IMR-90 (cell line): Measurements from ENCODE around the gene RIF1. TPM values are rescaled to one million over a fixed set of nuclear protein-coding genes. Genes with fewer than 3 reads are reported as not detected.

Source experiments
- ATAC-seq: fragments of 200-7000 bp; cut with Tn5 transposase; 2 replicates; pipeline ENCODE4 v1.9.1; 2020; ENCODE audit warnings: low read depth, mild to moderate bottlenecking, moderate library complexity
- BruUV-seq: library from RNA; stranded (reverse); fragments of 400-500 nt; replicated peaks from 2 replicates; lab custom pipeline; 2021; lab: Mats Ljungman, UMichigan
- CTCF ChIA-PET: fragments of 300-600 bp; formaldehyde crosslinking; extraction: SDS; loops from one replicate; lab custom pipeline; 2021; ENCODE audit warnings: antibody characterized with exemption; lab: Yijun Ruan, JAX
- POLR2A ChIA-PET: fragments of 300-600 bp; sonication (Branson Sonifier 250); formaldehyde crosslinking; loops from one replicate; lab custom pipeline; 2022; ENCODE audit warnings: antibody characterized with exemption; ENCODE audit not compliant: unreplicated experiment; lab: Charles Lee
- DNase-seq: peaks from one replicate; pipeline ENCODE4 v3.0.0; 2013
- H2AFZ ChIP-seq: replicated peaks from 2 replicates; pipeline ENCODE3; 2013; ENCODE audit warnings: low read length, mild to moderate bottlenecking; ENCODE audit not compliant: poor library complexity
- H2AK5ac ChIP-seq: 2 replicates; pipeline ENCODE4 v1.6.1; 2013; ENCODE audit warnings: low read depth, low read length, inconsistent platforms
- H2AK9ac ChIP-seq: replicated peaks from 2 replicates; pipeline ENCODE3; 2013; ENCODE audit warnings: mild to moderate bottlenecking, low read depth, low read length, moderate library complexity; ENCODE audit not compliant: poor library complexity
- H2BK120ac ChIP-seq: 2 replicates; pipeline ENCODE4 v1.6.1; 2013; ENCODE audit warnings: low read depth, low read length, inconsistent platforms
- H2BK15ac ChIP-seq: 3 replicates; pipeline ENCODE4 v1.6.1; 2013; ENCODE audit warnings: low read depth, low read length, inconsistent platforms
- H2BK20ac ChIP-seq: 2 replicates; pipeline ENCODE4 v1.6.1; 2013; ENCODE audit warnings: low read depth, mild to moderate bottlenecking, inconsistent platforms, low read length, moderate library complexity
- H2BK5ac ChIP-seq: 2 replicates; pipeline ENCODE4 v1.6.1; 2013; ENCODE audit warnings: mild to moderate bottlenecking, low read depth, low read length, inconsistent platforms; ENCODE audit not compliant: poor library complexity, severe bottlenecking
- H3K14ac ChIP-seq: replicated peaks from 2 replicates; pipeline ENCODE4 v1.6.1; 2013; ENCODE audit warnings: low read depth, low read length, inconsistent platforms
- H3K18ac ChIP-seq: 2 replicates; pipeline ENCODE4 v1.6.1; 2013; ENCODE audit warnings: low read depth, low read length, control low read depth
- H3K23ac ChIP-seq: 2 replicates; pipeline ENCODE4 v1.6.1; 2013; ENCODE audit warnings: low read depth, low read length, inconsistent platforms
- H3K27ac ChIP-seq: 2 replicates; pipeline ENCODE4 v1.5.1; 2013; ENCODE audit warnings: mild to moderate bottlenecking, control low read depth, low read length; ENCODE audit not compliant: insufficient read depth
- H3K27me3 ChIP-seq: 2 replicates; pipeline ENCODE4 v1.6.1; 2013; ENCODE audit warnings: low read length; ENCODE audit not compliant: control insufficient read depth, insufficient read depth
- H3K36me3 ChIP-seq: 2 replicates; pipeline ENCODE4 v1.6.1; 2013; ENCODE audit warnings: low read length, mixed read lengths; ENCODE audit not compliant: control insufficient read depth, insufficient read depth
- H3K4ac ChIP-seq: 2 replicates; pipeline ENCODE4 v1.6.1; 2013; ENCODE audit warnings: low read depth, low read length, inconsistent platforms
- H3K4me1 ChIP-seq: 2 replicates; pipeline ENCODE4 v1.6.1; 2013; ENCODE audit warnings: low read length, mixed read lengths; ENCODE audit not compliant: control insufficient read depth, insufficient read depth
- H3K4me2 ChIP-seq: 2 replicates; pipeline ENCODE4 v1.6.1; 2013; ENCODE audit warnings: low read depth, mild to moderate bottlenecking, control low read depth, low read length, moderate library complexity
- H3K4me3 ChIP-seq: 2 replicates; pipeline ENCODE4 v1.5.1; 2013; ENCODE audit warnings: low read depth, mild to moderate bottlenecking, control low read depth, low read length, moderate library complexity; ENCODE audit not compliant: insufficient read depth
- H3K56ac ChIP-seq: 2 replicates; pipeline ENCODE4 v1.6.1; 2013; ENCODE audit warnings: low read length, inconsistent platforms; ENCODE audit not compliant: insufficient read depth; ENCODE audit errors: extremely low read depth
- H3K79me1 ChIP-seq, 2 experiments: 2 replicates each; pipeline ENCODE4 v1.6.1; 2013; ENCODE audit warnings: low read length in 2 of 2, inconsistent platforms in 1 of 2, low read depth in 1 of 2
- H3K9ac ChIP-seq: 2 replicates; pipeline ENCODE4 v1.6.1; 2013; ENCODE audit warnings: low read depth, low read length, control low read depth
- H3K9me1 ChIP-seq: 2 replicates; pipeline ENCODE4 v1.6.1; 2013; ENCODE audit warnings: low read length, inconsistent platforms; ENCODE audit not compliant: insufficient read depth
- H3K9me3 ChIP-seq: 2 replicates; pipeline ENCODE4 v1.6.1; 2013; ENCODE audit warnings: low read length; ENCODE audit not compliant: control insufficient read depth, insufficient read depth
- H4K20me1 ChIP-seq: 2 replicates; pipeline ENCODE4 v1.6.1; 2013; ENCODE audit warnings: low read length, inconsistent platforms; ENCODE audit not compliant: insufficient read depth
- H4K5ac ChIP-seq: 2 replicates; pipeline ENCODE4 v1.6.1; 2013; ENCODE audit warnings: mild to moderate bottlenecking, low read depth, low read length, control low read depth
- H4K8ac ChIP-seq, 2 experiments: 2 replicates each; pipeline ENCODE4 v1.6.1; 2013; ENCODE audit warnings: low read depth in 2 of 2, low read length in 2 of 2, control low read depth in 1 of 2, inconsistent platforms in 1 of 2
- H4K91ac ChIP-seq: 2 replicates; pipeline ENCODE4 v1.6.1; 2013; ENCODE audit warnings: low read depth, low read length, inconsistent platforms; ENCODE audit not compliant: insufficient read depth
- BHLHE40 ChIP-seq: fragments of 150-350 bp; IDR thresholded peaks from 2 replicates; pipeline ENCODE4 v1.6.1; 2016; ENCODE audit warnings: mild to moderate bottlenecking, low read depth, low read length
- CHD1 ChIP-seq: IDR thresholded peaks from 2 replicates; pipeline ENCODE4 v1.6.1; 2012; ENCODE audit warnings: low read depth, low read length, improper control_type of control experiment
- CTCF ChIP-seq: conservative IDR thresholded peaks from 2 replicates; pipeline ENCODE4 v1.5.1; 2012; ENCODE audit warnings: mild to moderate bottlenecking, low read depth, low read length, improper control_type of control experiment
- FOS ChIP-seq: fragments of 150-350 bp; IDR thresholded peaks from 2 replicates; pipeline ENCODE4 v1.6.1; 2016; ENCODE audit warnings: low read depth, low read length
- MAFK ChIP-seq: IDR thresholded peaks from 2 replicates; pipeline ENCODE4 v1.6.1; 2012; ENCODE audit warnings: low read depth, low read length, improper control_type of control experiment
- MAZ ChIP-seq: IDR thresholded peaks from 2 replicates; pipeline ENCODE4 v1.6.1; 2012; ENCODE audit warnings: low read depth, mild to moderate bottlenecking, low read length, improper control_type of control experiment, moderate library complexity, borderline replicate concordance
- POLR2A ChIP-seq: IDR thresholded peaks from 2 replicates; pipeline ENCODE4 v1.6.1; 2012; ENCODE audit warnings: mild to moderate bottlenecking, low read depth, low read length
- RAD21 ChIP-seq: IDR thresholded peaks from 2 replicates; pipeline ENCODE4 v1.6.1; 2012; ENCODE audit warnings: low read length, improper control_type of control experiment
- RCOR1 ChIP-seq: IDR thresholded peaks from 2 replicates; pipeline ENCODE4 v1.6.1; 2012; ENCODE audit warnings: mild to moderate bottlenecking, low read length, improper control_type of control experiment; ENCODE audit not compliant: insufficient replicate concordance
- RFX5 ChIP-seq: IDR thresholded peaks from 2 replicates; pipeline ENCODE4 v1.8.0; 2012; ENCODE audit warnings: low read depth, mild to moderate bottlenecking, low read length, moderate library complexity
- WGBS, 2 experiments: methylation state at CpG; one replicate each; pipeline versions ENCODE4 v1.1.5 to v1.1.7; 2013; ENCODE audit warnings: missing lambda C conversion rate in 2 of 2; ENCODE audit not compliant: insufficient read length in 1 of 2; ENCODE audit errors: extremely low coverage in 2 of 2; 5-methylcytosine and 5-hydroxymethylcytosine counted together
- dilution Hi-C: fragments of 300-500 bp; cut with HindIII; formaldehyde crosslinking; loops from one replicate; pipeline ENCODE4 v1.14.3; 2018; ENCODE audit warnings: low sequenced_read_pairs; ENCODE audit not compliant: unreplicated experiment
- in situ Hi-C: fragments of 300-500 bp; cut with MboI; formaldehyde crosslinking; loops from 3 replicates; pipeline ENCODE4 v1.14.3; 2019; ENCODE audit warnings: low sequenced_read_pairs, inconsistent platforms, mixed read lengths
- intact Hi-C: fragments of 100-400 bp; cut with micrococcal nuclease; formaldehyde crosslinking; loops from 2 replicates; pipeline ENCODE4 v1.10.0; 2022
- polyA plus RNA-seq, 3 experiments: library from polyadenylated mRNA; depleted of rRNA; stranded (reverse); fragments of >200 nt; gene quantifications; 2 replicates each; pipeline ENCODE4 v1.2.3, GENCODE V29; 2012; ENCODE audit warnings: low replicate concordance in 1 of 3
- total RNA-seq: library from RNA; depleted of rRNA; stranded (reverse); fragments of >200 nt; gene quantifications from 2 replicates; pipeline ENCODE4 v1.2.3, GENCODE V29; 2012

Gene RIF1
- total and polyA plus RNA-seq, 2 of the 4 experiments (the other 2 are of a cell fraction) = 4.3 to 43.9 TPM

- ATAC-seq (no peak), DNase-seq (no peak)
- H3K4me3 ChIP-seq = no peak overlapping the region
- no peak overlapping the region for H3K9ac ChIP-seq
- H3K4ac ChIP-seq = no peak overlapping the region
- H4K20me1 ChIP-seq = no peaks in the 10 kb centered on the region
- H3K27me3 ChIP-seq = no peaks in the 10 kb centered on the region
- in situ Hi-C loops = no loop called here
- H2BK120ac ChIP-seq = no peak overlapping the region
- H3K9me1 ChIP-seq = no peaks in the 10 kb centered on the region
- H3K56ac ChIP-seq = no peak overlapping the region
- H4K91ac ChIP-seq = no peak overlapping the region
- no peak overlapping the region for H2AK5ac ChIP-seq
- H3K27ac ChIP-seq = no peak overlapping the region
- H3K4me1 ChIP-seq = no peaks in the 10 kb centered on the region
- H2BK5ac ChIP-seq = no peak overlapping the region
- H3K23ac ChIP-seq = no peak overlapping the region
- H3K36me3 ChIP-seq = no peaks in the 10 kb centered on the region
- no peak overlapping the region for H2BK15ac ChIP-seq
- H4K5ac ChIP-seq = no peak overlapping the region
- H2AFZ ChIP-seq = no peak overlapping the region
- no peak overlapping the region for H4K8ac ChIP-seq
- ChIA-PET POLR2A (no interaction called here), CTCF (interaction anchor here (0.6 kb wide), 1 partner anchor 23 kb away, joined by 4 read pairs; no protein-coding TSS in a partner anchor)
- no peak overlapping the region for H2AK9ac ChIP-seq
- BruUV-seq = no TSS peak
- H2BK20ac ChIP-seq = no peak overlapping the region
- dilution Hi-C loops = no loop called here
- no peaks in the 10 kb centered on the region for H3K79me1 ChIP-seq
- WGBS, 2 experiments = no CpG with 5 or more reads among the region's 1 CpG
- H3K9me3 ChIP-seq = no peaks in the 10 kb centered on the region
- intact Hi-C loops = no loop called here
- no peak overlapping the region for H3K14ac ChIP-seq
- no peak overlapping the region for H3K18ac ChIP-seq
- H3K4me2 ChIP-seq = no peak overlapping the region
- TF ChIP-seq MAZ (no peak), CTCF (no peak), RAD21 (no peak), MAFK (no peak), RCOR1 (no peak), RFX5 (no peak), CHD1 (no peak), BHLHE40 (no peak), FOS (no peak), POLR2A (no peak)
Measured at GRCh38 chr2:151399981-151400380, 9.7 kb upstream of the RIF1 start.
